T-helper 1 cell (primary cell): ENCODE data around the gene CNDP2.
"Not testable (repeated sequence)": the region's sequence is repeated elsewhere in the genome, so short reads cannot be mapped to it uniquely, and the experiment has no call there.

ENCODE experiments used
- DNase-seq, 5 donors: peaks; one replicate each; pipeline ENCODE4 v3.0.0-alpha.2; 2012 to 2020

CNDP2 gene

DNA sequence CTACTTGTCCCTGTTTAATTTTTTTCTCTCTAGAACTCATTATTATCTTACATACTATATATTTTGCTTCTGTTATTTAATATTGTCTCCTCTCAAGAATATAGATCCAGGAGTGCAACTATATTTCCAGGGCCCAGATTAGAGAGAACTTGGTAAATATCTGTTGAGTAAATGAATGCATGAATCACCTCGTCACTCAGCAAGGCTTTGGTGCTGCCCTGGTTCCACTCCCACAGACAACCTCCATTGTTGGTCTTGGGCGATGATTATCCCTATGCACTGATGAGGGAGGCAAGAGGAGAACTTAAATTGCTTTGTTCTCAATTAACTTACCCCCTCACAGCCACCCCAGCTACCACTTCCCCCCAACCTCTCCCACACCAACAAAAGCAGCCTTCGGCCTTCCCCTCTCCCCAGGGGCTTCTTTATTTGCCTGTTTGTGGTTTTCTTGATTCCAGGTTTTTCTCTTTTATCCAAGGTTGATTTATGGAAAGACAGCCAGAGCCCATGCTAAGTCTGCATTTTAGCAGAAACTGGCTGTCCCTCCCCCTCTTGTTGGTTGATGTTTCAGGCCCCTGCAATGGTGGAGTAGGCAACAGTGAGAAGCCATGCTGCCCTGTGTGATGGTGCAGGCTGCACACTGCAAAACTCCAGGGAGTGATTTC lies 22.1 kb upstream of the CNDP2 start:
- no peak for DNase-seq

DNA sequence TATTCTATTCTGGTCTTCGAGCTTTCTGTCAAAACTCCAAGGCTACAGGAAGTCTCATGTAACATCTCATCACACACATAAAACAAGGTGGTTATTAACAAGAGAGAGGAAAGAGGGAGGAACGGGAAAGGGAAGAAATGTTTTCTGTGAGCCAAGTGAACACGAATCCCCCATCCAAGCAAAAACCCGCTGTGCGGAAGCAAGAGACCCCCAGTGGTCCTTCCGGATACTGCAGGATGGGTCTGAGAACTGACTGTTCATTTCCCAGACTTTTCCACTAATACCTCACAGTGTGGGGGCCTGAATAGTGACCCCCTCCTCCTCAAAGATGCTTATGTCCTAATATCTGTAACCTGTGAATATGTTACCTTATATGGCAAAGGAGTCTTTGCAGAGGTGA lies 20.0 kb upstream of the CNDP2 start:
- no peak for DNase-seq

DNA sequence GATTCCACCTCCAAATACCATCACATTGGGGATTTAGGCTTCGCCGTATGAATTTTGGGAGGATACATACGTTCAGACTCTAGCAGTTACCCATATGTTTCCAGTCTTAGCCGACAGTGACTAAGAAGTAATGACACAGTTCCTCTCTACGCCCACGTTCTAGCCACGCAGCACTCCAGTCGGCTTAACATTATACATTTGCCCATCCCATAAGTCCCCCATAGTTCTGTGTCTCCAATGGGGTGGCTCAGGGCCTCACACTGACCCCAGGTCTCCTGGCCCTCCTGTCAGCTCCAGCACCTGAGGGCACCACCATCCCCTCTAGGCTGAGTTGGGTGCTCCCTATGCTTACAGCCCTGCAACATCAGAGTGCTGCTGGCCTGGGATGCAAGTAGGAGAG lies 18.4 kb upstream of the CNDP2 start:
- DNase-seq, result no peak

DNA sequence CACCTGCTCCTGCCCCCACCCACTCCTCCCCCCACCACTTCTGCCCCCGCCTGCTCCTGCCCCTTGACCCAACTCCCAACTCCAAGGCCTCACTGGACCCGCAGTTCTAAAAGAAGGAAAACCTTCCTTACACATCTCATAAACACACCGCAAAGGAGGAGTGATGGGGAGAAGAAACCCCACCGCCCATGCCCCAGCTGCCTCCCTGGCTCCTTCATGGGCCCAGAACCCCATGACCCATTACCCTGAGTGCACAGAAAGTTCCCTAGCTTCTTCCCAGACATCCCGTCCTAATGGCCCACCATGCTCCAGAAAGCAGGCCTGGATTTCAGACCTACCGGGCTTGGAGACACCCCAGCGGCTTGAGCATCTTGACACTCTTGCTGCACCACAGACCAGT lies 17.8 kb upstream of the CNDP2 start:
- no peak for DNase-seq

DNA sequence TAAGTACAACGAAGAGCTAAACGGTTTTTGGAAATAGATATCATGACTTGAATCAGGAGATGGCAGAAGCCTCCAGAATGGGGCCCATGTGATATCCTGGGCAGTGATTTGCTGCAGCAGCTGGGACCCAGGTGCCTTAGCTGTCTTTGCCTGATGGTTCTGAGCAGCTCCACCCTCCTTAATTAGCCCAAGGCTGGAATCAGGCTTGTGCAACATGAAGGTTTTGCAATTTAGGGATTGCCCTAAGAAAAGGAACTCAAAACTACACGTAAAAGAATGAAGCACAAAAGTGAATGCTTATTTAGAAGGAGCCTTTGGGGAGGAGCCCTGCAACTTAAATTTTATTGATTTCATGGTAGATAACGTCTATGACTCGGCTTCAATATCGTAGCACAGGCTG lies 17.3 kb upstream of the CNDP2 start:
- no peak for DNase-seq

DNA sequence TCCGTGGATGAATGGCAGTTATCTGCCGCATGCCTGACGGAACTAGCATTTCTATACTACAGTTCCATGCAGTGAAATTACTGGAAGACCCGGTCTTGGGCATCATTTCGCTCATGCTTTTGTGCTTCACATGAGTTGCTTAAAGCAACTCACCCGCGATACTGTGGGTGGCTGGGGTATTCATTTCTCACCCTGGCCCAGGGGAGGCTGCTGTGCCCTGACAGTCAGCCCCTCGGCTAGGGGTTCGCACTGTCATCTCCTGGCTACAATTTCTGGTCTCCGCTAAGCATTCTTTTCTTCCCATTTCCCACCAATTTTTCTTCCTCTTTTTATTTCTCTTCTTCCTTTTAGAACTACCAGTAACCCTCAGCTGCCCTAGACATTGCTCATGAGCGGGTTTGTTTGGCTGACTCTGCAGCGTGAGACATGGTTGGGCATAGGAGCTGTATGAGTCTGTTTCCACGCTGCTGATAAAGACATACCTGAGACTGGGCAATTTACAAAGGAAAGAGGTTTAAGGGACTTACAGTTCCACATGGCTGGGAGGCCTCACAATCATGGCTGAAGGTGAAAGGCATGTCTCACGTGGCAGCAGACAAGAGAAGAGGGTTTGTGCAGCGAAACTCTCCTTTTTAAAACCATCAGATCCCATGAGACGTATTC lies 16.5 kb upstream of the CNDP2 start:
- no peak for DNase-seq

DNA sequence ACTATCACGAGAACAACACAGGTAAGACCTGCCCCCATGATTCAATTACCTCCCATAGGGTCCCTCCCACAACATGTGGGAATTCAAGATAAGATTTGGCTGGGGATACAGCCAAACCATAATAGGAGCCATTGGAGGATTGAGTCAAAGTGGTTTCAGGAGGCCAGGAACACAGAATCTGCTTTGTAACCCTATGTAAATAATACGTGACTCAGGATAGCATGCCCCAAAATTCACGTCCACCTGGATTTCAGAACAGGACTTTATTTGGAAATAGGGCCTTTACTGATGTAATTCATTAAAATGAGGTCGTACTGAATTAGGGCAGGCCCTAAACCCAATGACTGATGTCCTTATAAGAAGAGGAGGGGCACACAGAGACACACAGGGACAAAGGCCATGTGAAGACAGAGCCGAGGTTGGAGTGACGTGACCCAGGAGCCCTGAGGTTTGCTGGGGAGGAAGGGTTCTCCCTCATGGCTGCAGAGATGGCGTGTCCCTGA lies 16.0 kb upstream of the CNDP2 start:
- DNase-seq, result no peak

DNA sequence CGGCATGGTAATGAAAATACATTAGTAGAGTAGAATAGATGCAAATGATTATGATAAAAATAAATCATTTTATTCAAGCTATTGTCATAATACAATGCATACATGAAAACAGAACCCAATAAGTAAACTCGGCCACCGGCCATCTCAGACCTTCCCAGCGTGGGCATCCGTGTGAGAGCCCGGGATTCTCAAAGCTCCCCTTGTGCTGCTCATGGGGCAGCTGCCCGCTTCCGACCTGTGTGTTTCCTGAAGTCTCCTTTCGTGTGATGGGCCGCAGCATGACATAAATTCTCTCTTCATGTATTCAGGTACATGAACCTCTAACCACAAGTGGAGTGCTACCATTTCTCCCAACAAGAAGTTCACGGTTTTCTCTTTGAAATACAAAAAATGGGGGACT lies 13.5 kb upstream of the CNDP2 start:
- DNase-seq, result no peak

DNA sequence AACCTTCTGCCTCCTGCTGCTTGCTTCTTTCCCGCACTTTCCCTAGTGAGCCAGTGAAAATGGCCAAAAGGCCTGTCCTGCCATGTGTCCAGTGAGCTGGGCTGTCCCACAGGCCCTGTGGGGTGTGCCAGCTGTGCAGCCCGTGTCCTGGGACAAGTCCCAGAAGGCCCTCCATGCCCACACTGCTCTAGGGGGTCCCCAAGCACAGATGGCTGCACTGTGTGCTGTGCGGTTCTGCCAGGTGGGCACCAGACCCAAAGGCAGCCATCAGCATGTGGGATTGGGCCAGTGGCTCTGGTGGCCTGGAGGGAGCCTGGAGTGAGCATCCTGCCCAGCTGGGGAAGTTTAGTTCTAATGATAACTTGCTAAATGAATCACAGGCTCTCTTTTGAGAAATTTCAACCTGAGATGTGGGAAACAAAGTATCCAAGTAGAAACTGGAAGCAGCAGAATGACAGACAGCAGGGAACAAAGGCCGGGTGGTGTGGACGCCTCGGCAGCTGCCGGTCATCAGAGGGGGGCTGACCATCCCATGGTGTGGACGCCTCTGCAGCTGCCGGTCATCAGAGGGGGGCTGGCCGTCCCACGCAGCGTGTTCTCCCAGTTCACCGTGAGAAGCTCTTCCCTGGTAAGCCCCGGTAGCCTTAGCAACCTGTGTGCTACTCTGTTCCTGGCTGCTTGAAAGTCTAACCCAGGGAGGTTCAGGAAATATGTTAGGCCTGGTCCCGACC lies 9.9 kb upstream of the CNDP2 start:
- no peak for DNase-seq

DNA sequence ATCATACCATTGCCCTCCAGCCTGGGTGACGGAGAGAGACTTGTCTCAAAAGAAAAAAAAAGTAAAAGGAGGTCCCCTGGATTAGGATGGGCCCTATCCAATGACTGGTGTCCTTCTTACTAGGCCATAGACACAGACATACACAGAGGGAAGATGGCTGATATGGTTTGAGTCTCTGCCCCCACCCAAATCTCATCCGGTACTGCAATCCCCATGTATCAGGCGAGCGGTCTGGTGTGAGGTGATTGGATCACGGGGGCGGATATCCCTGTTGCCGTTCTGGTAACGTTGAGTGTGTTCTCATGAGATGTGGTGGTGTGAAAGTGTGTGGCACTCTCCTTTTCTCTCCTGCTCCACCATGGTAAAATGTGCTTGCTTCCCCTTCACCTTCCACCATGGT lies 7.8 kb upstream of the CNDP2 start:
- no peak for DNase-seq

DNA sequence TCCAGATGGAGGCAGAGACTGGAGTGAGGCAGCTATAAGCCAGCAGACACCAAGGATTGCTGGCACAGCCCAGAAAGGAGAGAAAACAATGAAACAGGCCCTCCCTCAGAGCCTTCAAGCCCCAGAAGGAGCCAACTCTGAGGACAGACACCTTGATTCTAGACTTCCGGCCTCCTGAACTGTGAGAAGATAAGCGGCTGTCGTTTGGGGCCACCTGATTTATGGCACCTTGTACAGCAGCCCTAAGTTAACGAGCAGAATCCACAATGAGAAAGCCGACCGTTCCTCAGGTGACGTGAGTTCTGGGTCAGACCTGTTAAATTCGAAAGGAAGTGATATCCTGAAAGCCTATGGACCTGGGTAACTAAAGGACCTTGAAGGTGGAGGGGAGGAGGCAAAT lies 7.3 kb upstream of the CNDP2 start:
- DNase-seq, result no peak

DNA sequence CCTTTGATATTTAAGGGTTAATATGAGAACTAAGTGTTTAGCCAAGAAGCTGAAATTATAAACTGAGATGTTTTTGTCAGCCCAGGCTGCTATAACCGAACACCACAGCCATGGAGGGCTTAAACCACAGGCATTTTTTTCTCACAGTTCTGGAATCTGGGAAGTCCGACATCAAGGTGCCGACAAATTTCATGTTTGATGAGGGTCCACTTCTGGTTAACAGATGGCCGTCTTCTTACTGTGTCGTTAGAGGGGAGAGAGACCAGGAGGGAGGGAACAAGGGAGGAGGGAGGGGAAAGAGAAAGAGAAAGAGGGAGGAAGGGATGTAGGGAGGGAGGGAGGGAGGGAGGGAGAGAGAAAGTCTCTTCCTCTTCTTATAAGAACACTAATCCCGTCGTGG lies 6.5 kb upstream of the CNDP2 start:
- no peak for DNase-seq

DNA sequence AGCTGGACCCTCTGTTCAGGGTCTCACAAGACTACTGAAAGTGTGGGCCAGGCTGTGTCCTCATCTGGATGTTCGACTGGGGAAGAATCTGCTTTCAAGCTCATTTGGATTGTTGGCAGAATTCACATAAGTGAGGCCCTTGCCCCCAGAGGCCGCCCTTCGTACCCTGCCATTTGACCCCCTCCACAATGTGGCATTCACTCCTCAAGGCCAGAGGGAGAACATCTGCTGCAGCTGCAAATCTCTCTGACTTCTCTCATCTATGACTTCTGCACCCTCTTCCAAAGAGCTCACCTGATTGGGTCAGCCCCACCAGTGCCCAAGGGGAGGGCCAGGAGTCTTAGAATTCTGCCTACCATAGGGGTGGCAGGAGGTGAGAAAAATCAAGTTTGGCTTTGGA lies 3.9 kb upstream of the CNDP2 start:
- DNase-seq, result no peak

DNA sequence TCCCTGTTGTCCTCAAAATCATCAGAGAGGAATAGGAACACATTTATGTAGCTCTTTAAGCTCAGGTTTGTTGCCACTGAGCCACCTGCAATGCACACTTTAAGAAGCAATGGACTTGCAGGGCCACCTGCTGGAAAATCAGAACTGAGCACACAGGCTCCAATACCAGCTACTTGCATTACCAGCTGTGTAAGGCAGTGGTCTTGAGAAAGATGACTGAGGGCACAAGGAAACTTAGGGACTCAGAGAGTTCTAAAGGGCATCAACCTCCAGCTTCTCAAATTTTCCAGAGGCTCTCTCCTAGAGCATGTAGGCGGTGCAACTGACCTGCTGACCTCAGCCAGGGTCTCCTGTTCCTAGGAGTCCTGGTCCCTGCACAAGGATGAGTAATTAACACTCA lies 2.5 kb upstream of the CNDP2 start:
- DNase-seq, result peak in 4 of 5 donors; percentile 47 to 65 (median 52)

DNA sequence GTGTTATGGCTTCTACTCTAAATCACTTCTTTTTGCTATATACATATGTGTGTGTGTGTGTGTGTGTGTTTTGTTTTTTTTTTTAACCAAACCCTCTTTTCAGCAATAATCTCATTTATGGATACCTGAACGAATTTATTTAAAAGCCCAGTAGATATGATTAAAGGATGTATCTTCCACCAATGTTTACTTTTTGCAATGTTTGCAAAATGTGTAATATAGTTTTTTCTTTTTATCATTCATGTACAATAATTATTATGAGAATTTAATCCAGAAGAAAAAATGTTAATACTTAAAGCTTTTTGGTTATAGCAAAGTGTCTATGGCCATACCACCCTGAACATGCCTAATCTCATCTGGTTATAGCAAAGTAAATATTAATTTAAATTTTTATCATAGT lies 1.6 kb upstream of the CNDP2 start:
- no peak for DNase-seq

DNA sequence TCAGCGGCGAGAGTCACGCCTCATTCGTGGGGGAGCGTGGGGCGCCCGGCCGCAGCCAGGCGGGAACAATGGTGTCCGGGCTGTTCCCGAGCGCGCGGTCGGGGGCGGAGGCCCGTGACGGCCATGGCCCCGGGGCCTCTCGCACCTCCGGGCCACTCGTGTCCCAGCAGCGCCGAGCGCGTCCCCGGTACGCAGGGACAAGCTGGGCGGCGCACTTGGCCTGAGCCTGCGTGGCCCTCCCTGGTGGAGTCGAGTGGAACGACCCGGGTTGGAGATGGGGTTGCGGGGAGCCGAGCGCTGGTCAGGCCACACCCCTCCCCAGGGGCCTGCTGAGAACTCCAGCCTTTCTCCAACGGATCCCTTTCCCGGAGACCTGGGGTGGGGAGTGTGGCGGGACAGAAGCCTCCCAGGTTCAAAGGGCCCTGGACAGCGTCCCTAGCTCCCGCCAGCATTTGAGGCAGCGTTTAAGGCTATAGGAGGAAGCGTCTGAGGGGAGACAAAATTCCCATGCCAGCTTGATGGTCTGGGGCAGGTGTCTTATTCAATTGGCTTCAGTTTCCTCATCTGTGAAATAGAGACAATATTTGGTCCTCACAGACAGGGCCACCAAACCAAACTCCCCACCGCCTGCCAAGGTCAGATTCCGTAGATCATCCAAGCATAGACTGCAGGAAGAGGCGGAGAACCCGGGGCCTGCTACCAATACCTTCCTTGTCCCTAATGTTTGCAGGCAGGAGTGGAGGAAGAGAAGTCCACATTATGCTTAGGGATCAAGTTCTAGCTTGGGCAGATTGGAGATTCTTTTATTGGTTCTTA lies 553 bp downstream of the CNDP2 start:
- DNase-seq, result peak in 2 of 5 donors; percentile 31 to 54

DNA sequence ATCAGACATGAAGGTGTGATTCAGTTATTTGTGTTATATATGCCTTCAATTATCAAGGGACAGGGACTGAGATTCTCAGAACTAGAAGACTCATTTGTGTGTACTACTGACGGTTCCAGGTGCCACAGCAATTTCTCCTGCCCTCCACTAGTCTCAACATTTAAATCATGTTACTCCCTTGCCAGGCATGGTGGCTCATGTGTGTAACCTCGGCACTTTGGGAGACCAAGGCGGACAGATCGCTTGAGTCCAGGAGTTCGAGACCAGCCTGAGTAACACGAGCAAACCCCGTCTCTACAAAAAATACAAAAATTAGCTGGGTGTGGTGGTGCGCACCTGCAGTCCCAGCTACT lies 1.1 kb downstream of the CNDP2 start:
- DNase-seq, result peak in 1 of 5 donors; percentile 21

DNA sequence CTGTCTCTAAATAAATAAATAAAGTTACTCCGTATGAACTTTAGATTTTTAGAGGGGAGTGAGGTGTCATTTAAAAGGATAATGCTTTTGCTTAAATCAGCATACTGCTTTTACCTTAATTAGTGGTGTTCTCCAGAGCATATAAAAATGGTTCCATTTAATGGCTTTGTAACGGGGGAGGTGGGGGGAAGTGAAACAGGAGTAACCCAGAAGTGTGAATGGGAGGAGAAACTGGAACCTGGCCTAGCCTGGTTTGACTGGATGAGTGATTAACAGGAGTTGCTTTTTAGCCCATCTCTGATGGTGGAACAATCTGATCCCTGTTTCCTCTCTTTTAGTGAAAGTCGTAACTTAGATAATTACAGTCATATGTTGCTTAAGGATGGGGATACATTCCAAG lies 1.6 kb downstream of the CNDP2 start:
- no peak for DNase-seq

DNA sequence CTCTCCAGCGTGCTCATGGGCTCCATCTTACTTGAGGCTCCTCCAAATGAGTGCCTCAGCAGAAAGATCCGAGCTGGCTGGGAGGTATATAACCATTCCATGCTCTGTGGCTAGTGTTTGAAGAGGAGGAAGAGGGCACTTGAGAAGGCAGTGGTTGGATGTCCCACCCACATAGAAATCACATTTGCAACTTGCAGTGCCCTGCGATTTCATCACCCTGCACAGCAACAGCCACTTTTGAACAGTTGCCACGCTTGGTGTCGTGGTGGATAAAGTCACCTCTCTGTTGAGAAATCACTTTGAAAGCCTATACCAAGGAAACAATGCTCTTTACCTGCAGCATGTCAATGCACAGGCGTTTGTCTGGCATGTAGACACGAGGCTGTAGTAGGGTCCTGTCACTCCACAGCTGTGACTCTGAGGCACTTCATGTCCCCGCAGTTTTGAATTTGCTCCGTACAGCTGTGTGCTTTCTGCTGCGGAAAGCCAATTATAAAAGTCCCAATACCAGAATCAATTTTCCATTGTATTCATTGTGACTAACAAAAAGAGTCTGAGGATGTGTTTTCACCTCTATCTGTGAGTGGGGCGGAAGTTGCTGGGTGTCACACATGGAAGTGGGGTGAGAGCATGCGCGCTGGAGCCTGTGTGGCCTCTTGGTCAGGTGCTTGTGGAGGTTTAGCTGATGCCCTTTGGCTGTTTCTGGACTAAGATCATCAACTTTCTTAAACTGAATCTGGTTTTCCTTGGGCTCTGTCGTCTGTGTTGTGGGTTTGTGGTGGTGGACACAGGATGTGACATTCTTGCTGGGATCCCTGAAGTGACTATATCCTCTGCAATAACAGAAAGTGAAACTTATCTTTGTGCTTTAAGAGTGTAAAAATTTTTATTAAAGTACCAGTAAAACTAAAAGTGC lies 2.8 kb downstream of the CNDP2 start:
- DNase-seq, result peak; percentile 55 to 84 (median 65)

DNA sequence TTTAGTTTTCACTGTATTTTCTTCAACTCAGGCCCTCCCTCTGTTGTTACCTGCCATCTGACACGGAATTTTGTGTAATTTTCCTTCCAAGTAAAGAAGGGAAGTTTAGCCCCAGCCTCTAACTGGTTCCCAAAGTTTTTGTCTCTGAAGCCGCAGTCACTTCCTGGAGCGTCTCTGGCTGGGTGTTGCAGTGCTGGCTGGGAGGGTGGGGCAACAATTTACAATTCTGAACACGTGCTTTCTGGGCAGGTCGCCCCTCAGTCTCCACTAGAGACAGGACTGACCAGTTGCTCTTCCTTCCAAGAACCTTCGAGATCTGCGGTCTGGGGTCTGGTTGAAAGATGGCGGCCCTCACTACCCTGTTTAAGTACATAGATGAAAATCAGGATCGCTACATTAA lies 3.5 kb downstream of the CNDP2 start:
- DNase-seq, result peak in 3 of 5 donors; percentile 25 to 74 (median 29)

DNA sequence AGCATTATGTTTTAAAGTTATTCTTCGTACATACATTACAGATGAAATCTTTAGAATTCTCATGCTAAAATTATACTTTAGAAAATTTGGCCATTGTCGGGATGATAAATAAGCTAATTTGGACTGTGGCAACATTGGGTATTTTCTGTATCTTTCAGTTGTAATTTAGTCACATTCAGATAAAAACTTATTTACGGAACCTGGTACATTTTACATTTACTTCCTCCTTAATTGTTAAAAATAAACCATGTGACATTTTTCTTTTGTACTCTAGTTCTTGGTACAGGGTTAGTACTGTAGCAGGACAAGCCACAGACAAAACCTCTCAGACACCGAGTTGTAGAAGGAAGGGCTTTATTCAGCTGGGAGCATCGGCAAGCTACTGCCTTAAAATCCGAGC lies 4.2 kb downstream of the CNDP2 start:
- no peak for DNase-seq

DNA sequence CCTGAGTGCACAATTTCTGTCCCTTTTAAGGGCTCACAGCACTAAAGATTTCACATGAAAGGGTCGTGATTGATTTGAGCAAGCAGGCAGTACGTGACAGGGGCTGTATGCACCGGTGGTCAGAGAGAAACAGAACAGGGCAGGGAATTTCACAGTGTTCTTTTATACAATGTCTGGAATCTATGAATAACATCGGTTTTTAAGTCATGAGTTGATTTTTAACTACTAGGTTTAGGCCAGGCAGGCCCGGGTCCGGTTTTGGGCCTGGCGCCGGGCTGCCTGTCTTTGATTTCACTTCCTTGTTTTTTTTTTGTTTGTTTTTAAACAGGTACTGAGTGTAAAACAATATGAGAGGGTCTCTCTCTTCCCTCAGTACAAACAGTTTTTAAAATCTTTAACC lies 4.6 kb downstream of the CNDP2 start:
- DNase-seq, result not testable (repeated sequence)
